Keratinocyte (primary cell): ENCODE results near the gene UHRF2. TPM values are rescaled to one million over a fixed set of nuclear protein-coding genes. Genes with fewer than 3 reads are reported as not detected.

Source experiments
- DNase-seq: peaks from one replicate; pipeline ENCODE4 v3.0.0-alpha.2; 2011; ENCODE audit warnings: low read depth, missing footprints, low spot score
- FAIRE-seq: peaks from 2 replicates; lab custom pipeline; 2011; peaks lifted over from hg19 to GRCh38; lab: Jason Lieb, UNC
- H2AFZ ChIP-seq: 2 replicates; pipeline ENCODE4 v1.6.0; 2012; ENCODE audit warnings: low read length, control low read depth, inconsistent platforms; ENCODE audit not compliant: control insufficient read depth
- H3K27ac ChIP-seq: 2 replicates; pipeline ENCODE4 v1.5.1; 2011; ENCODE audit warnings: low read length; ENCODE audit not compliant: control insufficient read depth, insufficient read depth
- H3K27me3 ChIP-seq: 3 replicates; pipeline ENCODE4 v1.6.0; 2011; ENCODE audit warnings: low read length; ENCODE audit not compliant: control insufficient read depth, insufficient read depth; ENCODE audit errors: extremely low read depth
- H3K36me3 ChIP-seq, 2 experiments: 2 replicates in 1 of 2; 3 replicates in 1 of 2; pipeline ENCODE4 v1.5.1; 2011; ENCODE audit warnings: low read length in 2 of 2, mild to moderate bottlenecking in 1 of 2; ENCODE audit not compliant: control insufficient read depth in 2 of 2, insufficient read depth in 2 of 2; ENCODE audit errors: extremely low read depth in 1 of 2
- H3K4me1 ChIP-seq: 3 replicates; pipeline ENCODE4 v1.5.1; 2011; ENCODE audit warnings: low read length; ENCODE audit not compliant: control insufficient read depth, insufficient read depth; ENCODE audit errors: extremely low read depth
- H3K4me2 ChIP-seq: 3 replicates; pipeline ENCODE4 v1.6.0; 2011; ENCODE audit warnings: low read depth, low read length; ENCODE audit not compliant: control insufficient read depth, insufficient read depth; ENCODE audit errors: extremely low read depth
- H3K4me3 ChIP-seq, 3 experiments: fragments of 200-600 bp in 1 of 3; sonication (generic) in 1 of 3; 2 replicates in 2 of 3; 3 replicates in 1 of 3; pipeline ENCODE4 v1.5.1; 2011 to 2016; ENCODE audit warnings: low read length in 3 of 3, mild to moderate bottlenecking in 3 of 3, control low read depth in 2 of 3, inconsistent platforms in 1 of 3, low read depth in 1 of 3, mixed read lengths in 1 of 3, mixed run types in 1 of 3, moderate library complexity in 1 of 3; ENCODE audit not compliant: control insufficient read depth in 2 of 3, insufficient read depth in 2 of 3; ENCODE audit errors: extremely low read depth in 1 of 3
- H3K79me2 ChIP-seq: 2 replicates; pipeline ENCODE4 v1.6.0; 2012; ENCODE audit warnings: low read length; ENCODE audit not compliant: control insufficient read depth, insufficient read depth
- H3K9ac ChIP-seq: 3 replicates; pipeline ENCODE4 v1.6.0; 2011; ENCODE audit warnings: low read length; ENCODE audit not compliant: control insufficient read depth, insufficient read depth; ENCODE audit errors: extremely low read depth
- H3K9me1 ChIP-seq: 3 replicates; pipeline ENCODE4 v1.6.0; 2011; ENCODE audit warnings: low read length; ENCODE audit not compliant: control insufficient read depth, insufficient read depth; ENCODE audit errors: extremely low read depth
- H3K9me3 ChIP-seq: 2 replicates; pipeline ENCODE4 v1.5.1; 2012; ENCODE audit warnings: low read depth, low read length; ENCODE audit not compliant: control insufficient read depth
- H4K20me1 ChIP-seq: 3 replicates; pipeline ENCODE4 v1.6.0; 2011; ENCODE audit warnings: low read length; ENCODE audit not compliant: control insufficient read depth, insufficient read depth; ENCODE audit errors: extremely low read depth
- CTCF ChIP-seq, 3 experiments: IDR thresholded peaks in 1 of 3; conservative IDR thresholded peaks in 1 of 3; optimal IDR thresholded peaks in 1 of 3; 2 replicates in 2 of 3; 3 replicates in 1 of 3; pipeline versions ENCODE3 to v1.5.1; 2011; ENCODE audit warnings: low read length in 3 of 3, mild to moderate bottlenecking in 3 of 3, moderate library complexity in 2 of 3, control low read depth in 1 of 3, inconsistent platforms in 1 of 3; ENCODE audit not compliant: insufficient read depth in 2 of 3; ENCODE audit errors: extremely low read depth in 1 of 3
- EZH2 ChIP-seq: IDR thresholded peaks from one replicate; pipeline ENCODE4 v1.6.1; 2012; ENCODE audit warnings: inconsistent platforms, mild to moderate bottlenecking, low read length, moderate library complexity
- dilution Hi-C: fragments of 300-500 bp; cut with MboI; formaldehyde crosslinking; loops from one replicate; pipeline ENCODE4 v1.7.0; 2020; ENCODE audit warnings: low sequenced_read_pairs; ENCODE audit not compliant: extremely low pct_ligation_motif_present
- polyA plus RNA-seq, 5 experiments: library from polyadenylated mRNA; depleted of rRNA in 3 of 5; stranded (reverse) in 3 of 5; stranded (forward) in 1 of 5; unstranded in 1 of 5; fragments of >200 nt; gene quantifications; 1 replicate in 1 of 5; 2 replicates in 3 of 5; 3 replicates in 1 of 5; pipeline versions ENCODE4 v1.2.1 to v1.2.3, GENCODE V29; 2011 to 2012; ENCODE audit warnings: missing spikeins in 2 of 5, low read depth in 1 of 5, low replicate concordance in 1 of 5

UHRF2 gene
- polyA plus RNA-seq, 1 donor (not counting 4 experiments of a cell fraction or from before 2014, with no cell fraction given) = 77.0 TPM

- no peak for DNase-seq
- dilution Hi-C loops = no loop called here
Observed at GRCh38 chr9:6525326-6526045, 112.5 kb downstream of the UHRF2 start.

GRCh38 chr9:6535594-6535993, 122.6 kb downstream of the UHRF2 start:
- peaks cover 7% of the 10 kb centered on the region for H3K4me1 ChIP-seq
- H3K9me3 ChIP-seq = no peaks in the 10 kb centered on the region
- H3K27ac ChIP-seq = no peak overlapping the region
- dilution Hi-C loops = no loop called here
- no peaks in the 10 kb centered on the region for H4K20me1 ChIP-seq
- FAIRE-seq (no peak), DNase-seq (no peak)
- H3K4me2 ChIP-seq = no peak overlapping the region
- no peaks in the 10 kb centered on the region for H3K79me2 ChIP-seq
- TF ChIP-seq CTCF (optimal IDR thresholded peaks at IDR 0.05 in 1 of 3, IDR thresholded peaks at IDR 0.05 in 1 of 3, conservative IDR thresholded peaks at IDR 0.05 in 1 of 3; ENCODE audit: extremely low read depth in 1 of 3, insufficient read depth in 2 of 3, low read length in 3 of 3) (no peak), EZH2 (no peak)
- no peak overlapping the region for H3K4me3 ChIP-seq
- H2AFZ ChIP-seq = no peak overlapping the region
- no peak overlapping the region for H3K9ac ChIP-seq
- no peaks in the 10 kb centered on the region for H3K27me3 ChIP-seq
- no peaks in the 10 kb centered on the region for H3K9me1 ChIP-seq
- H3K36me3 ChIP-seq = no peaks in the 10 kb centered on the region

More at GRCh38 chr9:6525326-6526045, 112.5 kb downstream of the UHRF2 start:
- Histone ChIP-seq H4K20me1 (no peaks in the 10 kb centered on the region), H3K4me1 (no peaks in the 10 kb centered on the region), H3K79me2 (no peaks in the 10 kb centered on the region), H3K9me3 (no peaks in the 10 kb centered on the region), H3K4me3 (no peak overlapping the region), H3K4me2 (no peak overlapping the region), H3K27ac (no peak overlapping the region), H3K9me1 (no peaks in the 10 kb centered on the region), H3K27me3 (no peaks in the 10 kb centered on the region), H3K9ac (no peak overlapping the region), H3K36me3 (no peaks in the 10 kb centered on the region), H2AFZ (no peak overlapping the region)
- TF ChIP-seq EZH2 = no peak
- no peak for TF ChIP-seq CTCF (optimal IDR thresholded peaks at IDR 0.05 in 1 of 3, IDR thresholded peaks at IDR 0.05 in 1 of 3, conservative IDR thresholded peaks at IDR 0.05 in 1 of 3; ENCODE audit: extremely low read depth in 1 of 3, insufficient read depth in 2 of 3, low read length in 3 of 3)
- no peak for FAIRE-seq
